MM.1S (cell line): ENCODE measurements around the gene RAB40A.

ENCODE experiments used
- DNase-seq: peaks from one replicate; pipeline ENCODE4 v3.0.0-alpha.2; 2015
- H2AFZ ChIP-seq: fragments of 300-600 bp; sonication (generic); 2 replicates; pipeline ENCODE4 v1.6.0; 2016; ENCODE audit warnings: antibody characterized with exemption, low read length
- H3F3A ChIP-seq: fragments of 300-600 bp; sonication (generic); 2 replicates; pipeline ENCODE4 v1.6.1; 2016; ENCODE audit warnings: mild to moderate bottlenecking, antibody characterized with exemption, low read length, moderate library complexity, mixed read lengths; ENCODE audit not compliant: insufficient read depth
- H3K27ac ChIP-seq: fragments of 300-600 bp; sonication (generic); 2 replicates; pipeline ENCODE4 v1.5.1; 2016; ENCODE audit warnings: mild to moderate bottlenecking, low read length
- H3K27me3 ChIP-seq: fragments of 300-600 bp; sonication (generic); replicated peaks from 2 replicates; pipeline ENCODE4 v1.6.0; 2016; ENCODE audit warnings: low read length; ENCODE audit not compliant: insufficient read depth
- H3K36me3 ChIP-seq: fragments of 300-600 bp; sonication (generic); replicated peaks from 2 replicates; pipeline ENCODE4 v1.6.1; 2016; ENCODE audit warnings: mild to moderate bottlenecking, low read length, mixed read lengths; ENCODE audit not compliant: insufficient read depth
- H3K4me1 ChIP-seq: fragments of 300-600 bp; sonication (generic); 2 replicates; pipeline ENCODE4 v1.6.1; 2016; ENCODE audit warnings: low read length, mixed read lengths
- H3K4me2 ChIP-seq: fragments of 300-600 bp; sonication (generic); 2 replicates; pipeline ENCODE4 v1.6.0; 2016; ENCODE audit warnings: low read depth, low read length
- H3K4me3 ChIP-seq: fragments of 300-600 bp; sonication (generic); 2 replicates; pipeline ENCODE4 v1.5.1; 2016; ENCODE audit warnings: low read length, mixed read lengths
- H3K79me2 ChIP-seq: fragments of 300-600 bp; sonication (generic); 2 replicates; pipeline ENCODE4 v1.6.1; 2016; ENCODE audit warnings: mixed run types, low read length, mixed read lengths
- H3K9ac ChIP-seq: fragments of 300-600 bp; sonication (generic); 2 replicates; pipeline ENCODE4 v1.6.1; 2016; ENCODE audit warnings: low read length, mixed read lengths
- H3K9me2 ChIP-seq: fragments of 300-600 bp; sonication (generic); replicated peaks from 2 replicates; pipeline ENCODE4 v1.6.1; 2016; ENCODE audit warnings: mild to moderate bottlenecking, low read length, mixed read lengths; ENCODE audit not compliant: insufficient read depth
- H3K9me3 ChIP-seq: fragments of 300-600 bp; sonication (generic); replicated peaks from 2 replicates; pipeline ENCODE4 v1.6.1; 2016; ENCODE audit warnings: mild to moderate bottlenecking, low read length, mixed read lengths; ENCODE audit not compliant: insufficient read depth
- H4K20me1 ChIP-seq: fragments of 300-600 bp; sonication (generic); 2 replicates; pipeline ENCODE4 v1.6.1; 2016; ENCODE audit warnings: mild to moderate bottlenecking, low read length, moderate library complexity, mixed read lengths; ENCODE audit not compliant: insufficient read depth
- EZH2 ChIP-seq: fragments of 300-600 bp; sonication (generic); optimal IDR thresholded peaks from 2 replicates; pipeline ENCODE3; 2017; ENCODE audit warnings: low read depth, mild to moderate bottlenecking, antibody characterized with exemption, low read length, mixed read lengths
- EZH2phosphoT487 ChIP-seq: fragments of 300-600 bp; sonication (generic); IDR thresholded peaks from 2 replicates; pipeline ENCODE4 v1.6.1; 2018; ENCODE audit warnings: antibody characterized with exemption, low read length
- TF ChIP-seq, protein P1 (sequence below): fragments of 300-600 bp; sonication (generic); IDR thresholded peaks from 2 replicates; pipeline ENCODE4 v1.5.1; 2016; ENCODE audit warnings: antibody characterized with exemption, low read length, mixed read lengths

RAB40A gene

DNA sequence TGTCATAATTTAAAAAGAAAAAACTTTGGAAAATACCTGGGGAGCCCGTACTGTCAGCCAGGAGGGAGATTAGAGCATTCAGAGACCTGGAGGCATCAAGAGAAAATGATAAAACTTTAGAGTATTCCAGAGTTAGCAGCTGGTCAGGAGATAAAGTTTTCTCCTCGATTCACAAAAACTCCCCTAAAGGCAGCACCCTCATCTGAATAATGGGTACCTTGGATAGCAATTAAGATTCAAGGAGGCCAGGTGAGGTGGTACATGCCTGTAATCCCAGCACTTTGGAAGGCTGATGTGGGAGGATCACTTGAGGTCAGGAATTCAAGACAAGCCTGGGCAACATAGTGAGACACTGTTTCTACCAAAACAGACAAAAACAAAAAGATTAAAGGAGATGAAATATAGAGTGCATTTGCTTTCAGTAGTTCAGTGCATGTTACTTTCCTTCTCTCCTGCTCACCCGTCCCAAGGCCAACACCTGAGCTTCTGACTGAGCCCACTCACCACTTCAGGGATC, 18.6 kb upstream of the RAB40A start:
- no peak overlapping the region for H3K4me2 ChIP-seq
- H3K4me1 ChIP-seq, result no peaks in the 10 kb centered on the region
- H3K27ac ChIP-seq, result no peak overlapping the region
- H3K27me3 ChIP-seq, result no peaks in the 10 kb centered on the region
- no peaks in the 10 kb centered on the region for H3F3A ChIP-seq
- H3K4me3 ChIP-seq, result no peak overlapping the region
- no peaks in the 10 kb centered on the region for H3K79me2 ChIP-seq
- no peak overlapping the region for H2AFZ ChIP-seq
- no peaks in the 10 kb centered on the region for H3K36me3 ChIP-seq
- DNase-seq, result no peak
- TF ChIP-seq EZH2, result no peak
- TF ChIP-seq, protein P1, sequence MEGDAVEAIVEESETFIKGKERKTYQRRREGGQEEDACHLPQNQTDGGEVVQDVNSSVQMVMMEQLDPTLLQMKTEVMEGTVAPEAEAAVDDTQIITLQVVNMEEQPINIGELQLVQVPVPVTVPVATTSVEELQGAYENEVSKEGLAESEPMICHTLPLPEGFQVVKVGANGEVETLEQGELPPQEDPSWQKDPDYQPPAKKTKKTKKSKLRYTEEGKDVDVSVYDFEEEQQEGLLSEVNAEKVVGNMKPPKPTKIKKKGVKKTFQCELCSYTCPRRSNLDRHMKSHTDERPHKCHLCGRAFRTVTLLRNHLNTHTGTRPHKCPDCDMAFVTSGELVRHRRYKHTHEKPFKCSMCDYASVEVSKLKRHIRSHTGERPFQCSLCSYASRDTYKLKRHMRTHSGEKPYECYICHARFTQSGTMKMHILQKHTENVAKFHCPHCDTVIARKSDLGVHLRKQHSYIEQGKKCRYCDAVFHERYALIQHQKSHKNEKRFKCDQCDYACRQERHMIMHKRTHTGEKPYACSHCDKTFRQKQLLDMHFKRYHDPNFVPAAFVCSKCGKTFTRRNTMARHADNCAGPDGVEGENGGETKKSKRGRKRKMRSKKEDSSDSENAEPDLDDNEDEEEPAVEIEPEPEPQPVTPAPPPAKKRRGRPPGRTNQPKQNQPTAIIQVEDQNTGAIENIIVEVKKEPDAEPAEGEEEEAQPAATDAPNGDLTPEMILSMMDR, result no peak
- no peak for TF ChIP-seq EZH2phosphoT487
- H3K9me3 ChIP-seq, result no peaks in the 10 kb centered on the region
- no peaks in the 10 kb centered on the region for H3K9me2 ChIP-seq
- H4K20me1 ChIP-seq, result no peaks in the 10 kb centered on the region
- no peak overlapping the region for H3K9ac ChIP-seq

DNA sequence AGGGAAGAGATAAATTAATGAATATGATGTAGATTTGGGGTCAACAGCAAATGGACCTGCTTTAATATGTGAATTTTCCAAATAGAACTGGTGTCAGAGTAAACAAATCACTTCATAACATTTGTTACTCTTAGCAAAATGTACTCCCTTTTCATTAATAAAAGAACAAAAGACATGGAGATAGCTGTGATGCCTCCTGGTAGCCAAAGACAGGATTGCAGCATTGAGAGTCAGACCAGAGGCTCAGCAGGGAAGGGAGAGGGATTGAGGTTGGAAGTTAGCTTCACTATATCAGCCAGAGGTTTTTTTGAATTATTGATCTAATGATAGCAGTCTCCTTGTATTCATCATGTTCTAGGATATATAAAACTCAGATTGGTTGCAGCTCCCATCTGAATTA, 17.4 kb upstream of the RAB40A start:
- DNase-seq, result no peak
- no peaks in the 10 kb centered on the region for H3K27me3 ChIP-seq
- no peaks in the 10 kb centered on the region for H3K9me3 ChIP-seq
- H3K4me2 ChIP-seq, result no peak overlapping the region
- no peak overlapping the region for H3K27ac ChIP-seq
- H2AFZ ChIP-seq, result no peak overlapping the region
- no peaks in the 10 kb centered on the region for H3K4me1 ChIP-seq
- no peaks in the 10 kb centered on the region for H3F3A ChIP-seq
- H4K20me1 ChIP-seq, result no peaks in the 10 kb centered on the region
- H3K36me3 ChIP-seq, result no peaks in the 10 kb centered on the region
- no peak overlapping the region for H3K9ac ChIP-seq
- no peak overlapping the region for H3K4me3 ChIP-seq
- TF ChIP-seq EZH2, result no peak
- no peak for TF ChIP-seq EZH2phosphoT487
- TF ChIP-seq, protein P1, result no peak
- H3K79me2 ChIP-seq, result no peaks in the 10 kb centered on the region
- H3K9me2 ChIP-seq, result no peaks in the 10 kb centered on the region

DNA sequence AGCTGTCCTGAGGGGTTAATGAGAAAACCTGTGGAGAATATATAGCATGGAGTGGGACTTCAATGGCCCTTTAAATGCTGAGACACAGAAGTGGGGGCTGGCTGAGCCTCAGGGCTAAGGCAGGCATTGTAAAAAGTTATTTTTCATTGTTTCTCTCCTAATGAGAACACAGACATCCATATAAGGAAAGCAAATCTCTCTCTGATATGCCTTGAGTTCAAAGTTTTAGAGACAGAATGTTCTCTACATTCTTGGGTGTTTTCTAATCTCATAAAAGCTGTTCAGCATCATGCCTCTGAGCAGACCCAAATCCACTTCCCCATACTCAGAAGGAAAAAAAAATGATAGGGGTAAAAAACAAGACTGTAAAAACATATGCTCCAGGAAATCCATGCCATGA, 16.8 kb upstream of the RAB40A start:
- no peaks in the 10 kb centered on the region for H4K20me1 ChIP-seq

DNA sequence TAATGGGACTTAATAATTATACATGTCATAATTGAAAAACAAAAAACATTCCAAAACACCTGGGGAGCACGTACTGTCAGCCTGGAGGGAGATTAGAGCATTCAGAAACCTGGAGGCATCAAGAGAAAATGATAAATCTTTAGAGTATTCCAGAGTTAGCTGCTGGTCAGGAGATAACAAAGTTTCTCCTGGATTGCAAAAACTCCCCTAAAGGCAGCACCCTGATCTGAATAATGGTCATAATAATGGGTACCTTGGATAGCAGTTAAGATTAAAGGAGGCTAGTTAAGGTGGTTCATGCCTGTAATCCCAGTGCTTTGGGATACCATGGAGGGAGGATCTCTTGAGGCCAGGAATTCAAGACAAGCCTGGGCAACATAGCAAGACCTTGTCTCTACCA, 15.9 kb upstream of the RAB40A start:
- Histone ChIP-seq H4K20me1 (no peaks in the 10 kb centered on the region), H3K27me3 (no peaks in the 10 kb centered on the region), H3K9me2 (no peaks in the 10 kb centered on the region), H3K79me2 (no peaks in the 10 kb centered on the region), H3K4me3 (no peak overlapping the region), H3K9me3 (no peaks in the 10 kb centered on the region), H3K36me3 (no peaks in the 10 kb centered on the region), H2AFZ (no peak overlapping the region), H3K4me1 (no peaks in the 10 kb centered on the region), H3K9ac (no peak overlapping the region), H3K4me2 (no peak overlapping the region), H3K27ac (no peak overlapping the region), H3F3A (no peaks in the 10 kb centered on the region)
- TF ChIP-seq, protein P1, result no peak
- TF ChIP-seq EZH2, result no peak
- no peak for TF ChIP-seq EZH2phosphoT487
- DNase-seq, result no peak

More for the DNA sequence above, 16.8 kb upstream of the RAB40A start:
- no peak for DNase-seq
- Histone ChIP-seq H3F3A (no peaks in the 10 kb centered on the region), H3K27ac (no peak overlapping the region), H3K36me3 (no peaks in the 10 kb centered on the region), H3K9me3 (no peaks in the 10 kb centered on the region), H3K4me1 (no peaks in the 10 kb centered on the region), H3K27me3 (no peaks in the 10 kb centered on the region), H3K79me2 (no peaks in the 10 kb centered on the region), H3K9me2 (no peaks in the 10 kb centered on the region), H3K4me2 (no peak overlapping the region), H2AFZ (no peak overlapping the region), H3K4me3 (no peak overlapping the region), H3K9ac (no peak overlapping the region)
- no peak for TF ChIP-seq EZH2phosphoT487
